Urothelium cell line (cell line): Measurements from ENCODE around the gene INKA2.
A peak's percentile ranks its signal among the peaks of the same experiment; 100 is the strongest.

Experiments
- DNase-seq: peaks from one replicate; pipeline ENCODE4 v3.0.0; 2011; ENCODE audit warnings: low spot score, mixed read lengths
- FAIRE-seq: peaks from 2 replicates; lab custom pipeline; 2011; peaks lifted over from hg19 to GRCh38; lab: Jason Lieb, UNC

INKA2 gene

GRCh38 chr1:111706921-111707320 is 32.3 kb downstream of the INKA2 start:
- FAIRE-seq (no peak), DNase-seq (no peak)

- FAIRE-seq (no peak), DNase-seq (no peak)
Observed at GRCh38 chr1:111705841-111706240, 33.4 kb downstream of the INKA2 start.

- peak; percentile 38 for DNase-seq
- FAIRE-seq, result no peak
Observed at GRCh38 chr1:111704776-111705175, 34.4 kb downstream of the INKA2 start.

DNA sequence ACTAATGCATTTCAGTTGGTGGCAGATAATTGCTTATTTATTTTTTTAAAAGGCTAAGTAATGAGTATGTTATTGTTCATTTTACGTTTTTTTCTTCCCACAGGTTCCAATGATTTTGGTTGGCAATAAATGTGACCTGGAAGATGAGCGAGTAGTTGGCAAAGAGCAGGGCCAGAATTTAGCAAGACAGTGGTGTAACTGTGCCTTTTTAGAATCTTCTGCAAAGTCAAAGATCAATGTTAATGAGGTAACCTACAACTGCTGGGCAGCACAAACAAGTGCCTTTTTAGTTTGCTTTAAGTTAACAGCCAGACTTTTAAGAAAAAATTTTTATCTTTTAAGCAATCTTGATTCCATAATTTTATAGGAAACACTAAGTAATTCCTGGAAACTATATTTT is 35.0 kb downstream of the INKA2 start:
- DNase-seq (no peak), FAIRE-seq (no peak)

GRCh38 chr1:111702504-111703050 is 36.6 kb downstream of the INKA2 start:
- no peak for DNase-seq
- no peak for FAIRE-seq

- DNase-seq, result no peak
- no peak for FAIRE-seq
Observed at GRCh38 chr1:111699268-111699667, 39.9 kb downstream of the INKA2 start.

GRCh38 chr1:111696330-111696729 is 42.9 kb downstream of the INKA2 start:
- no peak for DNase-seq
- FAIRE-seq, result no peak

DNA sequence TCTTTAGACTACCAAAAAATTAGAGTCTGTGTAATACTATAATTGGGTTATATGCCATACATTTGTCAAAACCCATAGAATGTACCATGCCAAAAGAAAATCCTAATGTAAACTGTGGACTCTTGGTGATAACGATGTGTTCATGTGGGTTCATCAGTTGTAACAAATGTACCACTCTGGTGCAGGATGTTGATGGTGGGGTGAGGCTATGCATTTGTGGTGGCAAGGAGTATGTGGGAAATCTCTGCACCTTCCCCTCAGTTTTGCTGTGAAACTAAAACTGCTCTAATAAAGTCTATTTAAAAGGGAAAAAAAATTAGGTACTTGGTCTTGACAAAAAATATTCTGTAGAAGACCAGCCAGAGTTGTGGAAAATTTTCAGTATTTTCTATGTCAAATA is 43.4 kb downstream of the INKA2 start:
- FAIRE-seq, result no peak

DNA sequence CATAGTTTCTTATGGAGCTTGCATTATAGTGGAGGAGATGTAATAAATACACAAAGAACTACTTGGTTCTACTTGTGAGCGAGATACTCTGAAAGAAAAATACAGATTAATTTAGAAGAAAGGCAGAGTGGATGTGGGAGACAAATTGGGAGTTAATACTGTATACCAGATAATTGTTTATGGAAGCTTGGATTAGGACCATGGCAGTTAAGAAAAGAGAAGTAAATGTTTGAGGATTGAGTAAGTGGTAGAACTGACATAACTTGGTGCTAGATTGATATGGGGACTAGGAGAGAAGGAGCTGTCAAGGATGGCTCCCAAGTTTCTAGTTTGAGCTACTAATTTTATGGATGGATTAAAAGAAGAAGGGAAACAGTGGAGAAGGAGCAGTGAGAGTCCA is 47.3 kb downstream of the INKA2 start:
- DNase-seq, result no peak
- no peak for FAIRE-seq

More for the DNA sequence above, 43.4 kb downstream of the INKA2 start:
- no peak for DNase-seq

- FAIRE-seq (no peak), DNase-seq (peak; percentile 13)
Observed at GRCh38 chr1:111690306-111690617, 48.9 kb downstream of the INKA2 start.
